Measurements from ENCODE around the gene MAP2K4. TPM values are rescaled to one million over a fixed set of nuclear protein-coding genes. Genes with fewer than 3 reads are reported as not detected.

MAP2K4 gene
- total and polyA plus RNA-seq, 2 of the 13 experiments (the other 11 are each of a cell fraction or from before 2014, with no cell fraction given): 21.5 to 35.6 TPM

DNA sequence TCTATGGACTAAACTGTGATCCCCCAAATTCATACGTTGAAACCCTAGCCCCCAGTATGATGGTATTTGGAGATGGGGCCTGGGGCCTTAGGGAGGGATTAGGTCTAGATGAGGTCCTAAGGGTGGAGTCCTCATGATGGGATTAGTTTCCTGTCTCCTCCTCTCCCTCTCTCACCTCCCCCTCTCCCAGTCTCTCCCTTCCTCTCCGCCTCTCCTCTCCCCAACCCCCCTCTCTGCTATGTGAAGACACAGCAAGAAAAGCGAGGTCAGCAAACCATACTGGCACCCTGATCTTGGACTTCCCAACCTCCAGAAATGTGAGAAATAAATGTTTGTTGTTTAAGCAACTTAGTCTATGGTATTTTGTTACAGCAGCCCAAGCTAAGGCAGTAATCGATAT is 38.8 kb upstream of the MAP2K4 start:
- Histone ChIP-seq H3K4me3 (replicated peaks in 1 of 3; ENCODE audit: insufficient read depth in 1 of 3, low read depth in 2 of 3, low read length in 3 of 3) (no peak overlapping the region), H3K4me1 (ENCODE audit: insufficient read depth, low read length) (peaks cover 14% of the 10 kb centered on the region), H3K9me3 (ENCODE audit: low read length) (no peaks in the 10 kb centered on the region), H3K79me2 (ENCODE audit: insufficient read depth, low read length) (no peaks in the 10 kb centered on the region), H4K20me1 (ENCODE audit: insufficient read depth, low read length) (no peaks in the 10 kb centered on the region), H3K36me3 (replicated peaks in 1 of 2; ENCODE audit: control insufficient read depth in 1 of 2, insufficient read depth in 2 of 2, low read length in 2 of 2) (peaks cover 4 to 13% of the 10 kb centered on the region in 2 experiments), H3K27me3 (ENCODE audit: control insufficient read depth in 1 of 2, insufficient read depth in 2 of 2, low read length in 2 of 2) (no peaks in the 10 kb centered on the region), H3K9ac (ENCODE audit: insufficient read depth, low read depth, low read length) (no peak overlapping the region), H2AFZ (ENCODE audit: low read length) (no peak overlapping the region), H3K4me2 (ENCODE audit: low read depth, low read length) (no peak overlapping the region), H3K27ac (ENCODE audit: extremely low read length, insufficient read depth, low read length) (no peak overlapping the region)
- 94% methylated on average over 4 of the region's 4 CpGs for WGBS (ENCODE audit: low lambda C conversion rate)
- CTCF ChIA-PET (ENCODE audit: low intra/inter-chr PET ratio, low total read pairs): no interaction called here
- intact Hi-C loops (cut with micrococcal nuclease; ENCODE audit: unreplicated experiment) (no loop called here), in situ Hi-C loops (cut with HindIII; ENCODE audit: extremely low pct_ligation_motif_present, low pct_unique_long_range_greater_than_20kb) (loop anchor here (10.0 kb wide), 1 partner anchor 1107 kb away; no protein-coding TSS in a partner anchor)
- POLR2A ChIA-PET: interaction anchor here (2.1 kb wide), 1 partner anchor 16 kb away, joined by 5 read pairs; the partner anchor contains the start of gene ZNF18
- FAIRE-seq: no peak
- BruUV-seq (replicated peaks): no TSS peak
- no peak for DNase-seq (ENCODE audit: low spot score)
- no peak for ATAC-seq
- TF ChIP-seq ZNF34 (CRISPR knock-in tag; IDR thresholded peaks at IDR 0.05; ENCODE audit: borderline replicate concordance) (no peak), ZNF3 (CRISPR knock-in tag; IDR thresholded peaks at IDR 0.05) (no peak), HDAC1 (CRISPR knock-in tag; IDR thresholded peaks at IDR 0.05) (no peak), ZNF101 (CRISPR knock-in tag; IDR thresholded peaks at IDR 0.05; ENCODE audit: borderline replicate concordance, low read depth) (no peak), LCORL (IDR thresholded peaks at IDR 0.05) (no peak), LCORL (CRISPR knock-in tag; IDR thresholded peaks at IDR 0.05) (no peak), MBD4 (IDR thresholded peaks at IDR 0.05; ENCODE audit: borderline replicate concordance, low read length) (no peak), ZNF546 (CRISPR knock-in tag; conservative IDR thresholded peaks at IDR 0.05) (no peak)
- TF ChIP-seq, protein P1, sequence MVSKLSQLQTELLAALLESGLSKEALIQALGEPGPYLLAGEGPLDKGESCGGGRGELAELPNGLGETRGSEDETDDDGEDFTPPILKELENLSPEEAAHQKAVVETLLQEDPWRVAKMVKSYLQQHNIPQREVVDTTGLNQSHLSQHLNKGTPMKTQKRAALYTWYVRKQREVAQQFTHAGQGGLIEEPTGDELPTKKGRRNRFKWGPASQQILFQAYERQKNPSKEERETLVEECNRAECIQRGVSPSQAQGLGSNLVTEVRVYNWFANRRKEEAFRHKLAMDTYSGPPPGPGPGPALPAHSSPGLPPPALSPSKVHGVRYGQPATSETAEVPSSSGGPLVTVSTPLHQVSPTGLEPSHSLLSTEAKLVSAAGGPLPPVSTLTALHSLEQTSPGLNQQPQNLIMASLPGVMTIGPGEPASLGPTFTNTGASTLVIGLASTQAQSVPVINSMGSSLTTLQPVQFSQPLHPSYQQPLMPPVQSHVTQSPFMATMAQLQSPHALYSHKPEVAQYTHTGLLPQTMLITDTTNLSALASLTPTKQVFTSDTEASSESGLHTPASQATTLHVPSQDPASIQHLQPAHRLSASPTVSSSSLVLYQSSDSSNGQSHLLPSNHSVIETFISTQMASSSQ (IDR thresholded peaks at IDR 0.05; ENCODE audit: low read depth): no peak
- TF ChIP-seq, protein P1 (CRISPR knock-in tag; IDR thresholded peaks at IDR 0.05; ENCODE audit: borderline replicate concordance): no peak
- TF ChIP-seq, protein P2, sequence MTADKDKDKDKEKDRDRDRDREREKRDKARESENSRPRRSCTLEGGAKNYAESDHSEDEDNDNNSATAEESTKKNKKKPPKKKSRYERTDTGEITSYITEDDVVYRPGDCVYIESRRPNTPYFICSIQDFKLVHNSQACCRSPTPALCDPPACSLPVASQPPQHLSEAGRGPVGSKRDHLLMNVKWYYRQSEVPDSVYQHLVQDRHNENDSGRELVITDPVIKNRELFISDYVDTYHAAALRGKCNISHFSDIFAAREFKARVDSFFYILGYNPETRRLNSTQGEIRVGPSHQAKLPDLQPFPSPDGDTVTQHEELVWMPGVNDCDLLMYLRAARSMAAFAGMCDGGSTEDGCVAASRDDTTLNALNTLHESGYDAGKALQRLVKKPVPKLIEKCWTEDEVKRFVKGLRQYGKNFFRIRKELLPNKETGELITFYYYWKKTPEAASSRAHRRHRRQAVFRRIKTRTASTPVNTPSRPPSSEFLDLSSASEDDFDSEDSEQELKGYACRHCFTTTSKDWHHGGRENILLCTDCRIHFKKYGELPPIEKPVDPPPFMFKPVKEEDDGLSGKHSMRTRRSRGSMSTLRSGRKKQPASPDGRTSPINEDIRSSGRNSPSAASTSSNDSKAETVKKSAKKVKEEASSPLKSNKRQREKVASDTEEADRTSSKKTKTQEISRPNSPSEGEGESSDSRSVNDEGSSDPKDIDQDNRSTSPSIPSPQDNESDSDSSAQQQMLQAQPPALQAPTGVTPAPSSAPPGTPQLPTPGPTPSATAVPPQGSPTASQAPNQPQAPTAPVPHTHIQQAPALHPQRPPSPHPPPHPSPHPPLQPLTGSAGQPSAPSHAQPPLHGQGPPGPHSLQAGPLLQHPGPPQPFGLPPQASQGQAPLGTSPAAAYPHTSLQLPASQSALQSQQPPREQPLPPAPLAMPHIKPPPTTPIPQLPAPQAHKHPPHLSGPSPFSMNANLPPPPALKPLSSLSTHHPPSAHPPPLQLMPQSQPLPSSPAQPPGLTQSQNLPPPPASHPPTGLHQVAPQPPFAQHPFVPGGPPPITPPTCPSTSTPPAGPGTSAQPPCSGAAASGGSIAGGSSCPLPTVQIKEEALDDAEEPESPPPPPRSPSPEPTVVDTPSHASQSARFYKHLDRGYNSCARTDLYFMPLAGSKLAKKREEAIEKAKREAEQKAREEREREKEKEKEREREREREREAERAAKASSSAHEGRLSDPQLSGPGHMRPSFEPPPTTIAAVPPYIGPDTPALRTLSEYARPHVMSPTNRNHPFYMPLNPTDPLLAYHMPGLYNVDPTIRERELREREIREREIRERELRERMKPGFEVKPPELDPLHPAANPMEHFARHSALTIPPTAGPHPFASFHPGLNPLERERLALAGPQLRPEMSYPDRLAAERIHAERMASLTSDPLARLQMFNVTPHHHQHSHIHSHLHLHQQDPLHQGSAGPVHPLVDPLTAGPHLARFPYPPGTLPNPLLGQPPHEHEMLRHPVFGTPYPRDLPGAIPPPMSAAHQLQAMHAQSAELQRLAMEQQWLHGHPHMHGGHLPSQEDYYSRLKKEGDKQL (CRISPR knock-in tag; IDR thresholded peaks at IDR 0.05; ENCODE audit: low read depth): no peak
- TF ChIP-seq, protein P3, sequence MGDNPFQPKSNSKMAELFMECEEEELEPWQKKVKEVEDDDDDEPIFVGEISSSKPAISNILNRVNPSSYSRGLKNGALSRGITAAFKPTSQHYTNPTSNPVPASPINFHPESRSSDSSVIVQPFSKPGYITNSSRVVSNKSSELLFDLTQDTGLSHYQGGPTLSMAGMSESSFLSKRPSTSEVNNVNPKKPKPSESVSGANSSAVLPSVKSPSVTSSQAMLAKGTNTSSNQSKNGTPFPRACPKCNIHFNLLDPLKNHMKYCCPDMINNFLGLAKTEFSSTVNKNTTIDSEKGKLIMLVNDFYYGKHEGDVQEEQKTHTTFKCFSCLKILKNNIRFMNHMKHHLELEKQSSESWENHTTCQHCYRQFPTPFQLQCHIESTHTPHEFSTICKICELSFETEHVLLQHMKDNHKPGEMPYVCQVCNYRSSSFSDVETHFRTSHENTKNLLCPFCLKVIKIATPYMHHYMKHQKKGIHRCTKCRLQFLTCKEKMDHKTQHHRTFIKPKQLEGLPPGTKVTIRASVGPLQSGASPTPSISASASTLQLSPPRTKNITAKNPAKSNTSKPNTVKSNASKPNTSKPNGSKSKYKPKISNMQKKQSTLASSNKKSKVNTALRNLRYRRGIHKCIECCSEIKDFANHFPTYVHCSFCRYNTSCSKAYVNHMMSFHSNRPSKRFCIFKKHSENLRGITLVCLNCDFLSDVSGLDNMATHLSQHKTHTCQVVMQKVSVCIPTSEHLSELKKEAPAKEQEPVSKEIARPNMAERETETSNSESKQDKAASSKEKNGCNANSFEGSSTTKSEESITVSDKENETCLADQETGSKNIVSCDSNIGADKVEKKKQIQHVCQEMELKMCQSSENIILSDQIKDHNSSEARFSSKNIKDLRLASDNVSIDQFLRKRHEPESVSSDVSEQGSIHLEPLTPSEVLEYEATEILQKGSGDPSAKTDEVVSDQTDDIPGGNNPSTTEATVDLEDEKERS (CRISPR knock-in tag; IDR thresholded peaks at IDR 0.05): no peak
